Fibroblast of lung (primary cell): Measurements from ENCODE around the gene GALK2.

Source experiments
- CTCF ChIP-seq, 2 donors: IDR thresholded peaks in 1 of 2; conservative IDR thresholded peaks in 1 of 2; 1 replicate in 1 of 2; 2 replicates in 1 of 2; pipeline ENCODE4 v1.5.1; 2011 to 2012; ENCODE audit warnings: low read length in 2 of 2, control low read depth in 1 of 2, inconsistent platforms in 1 of 2, low read depth in 1 of 2, mild to moderate bottlenecking in 1 of 2
- EZH2 ChIP-seq: IDR thresholded peaks from 2 replicates; pipeline ENCODE4 v1.5.1; 2012; ENCODE audit warnings: low read length, control low read depth, mild to moderate bottlenecking; ENCODE audit errors: missing control alignments

- TF ChIP-seq CTCF (conservative IDR thresholded peaks at IDR 0.05 in 1 of 2, IDR thresholded peaks at IDR 0.05 in 1 of 2; ENCODE audit: low read depth in 1 of 2, low read length in 2 of 2), result no peak
- no peak for TF ChIP-seq EZH2
Measured at GRCh38 chr15:49152552-49153312, 17.3 kb upstream of the GALK2 start.
